Neural cell (in vitro differentiated cells): Measurements from ENCODE around the gene TRIM24. TPM values are rescaled to one million over a fixed set of nuclear protein-coding genes. Genes with fewer than 3 reads are reported as not detected.

Source experiments
- H2AFZ ChIP-seq: fragments of 200-600, 300-800 bp; sonication (generic), shearing (Covaris generic); 2 replicates; pipeline ENCODE4 v1.6.0; 2014; ENCODE audit warnings: low read depth, mild to moderate bottlenecking, antibody characterized with exemption, low read length, moderate library complexity
- H3F3A ChIP-seq: fragments of 200-600 bp; shearing (Covaris generic); 2 replicates; pipeline ENCODE4 v1.6.1; 2016; ENCODE audit warnings: mild to moderate bottlenecking, moderate library complexity, mixed read lengths, antibody characterized with exemption, low read length; ENCODE audit not compliant: insufficient read depth, poor library complexity, severe bottlenecking
- H3K27ac ChIP-seq: fragments of 200-600, 300-800 bp; sonication (generic), shearing (Covaris generic); 2 replicates; pipeline ENCODE4 v1.5.1; 2014; ENCODE audit warnings: mild to moderate bottlenecking, low read length, moderate library complexity
- H3K27me3 ChIP-seq: fragments of 300-800, 200-600 bp; sonication (generic), shearing (Covaris generic); 2 replicates; pipeline ENCODE4 v1.6.0; 2014; ENCODE audit warnings: mild to moderate bottlenecking, low read depth, low read length, moderate library complexity; ENCODE audit not compliant: insufficient read depth
- H3K36me3 ChIP-seq: fragments of 300-800, 200-600 bp; sonication (generic), shearing (Covaris generic); 2 replicates; pipeline ENCODE4 v1.5.1; 2014; ENCODE audit warnings: mild to moderate bottlenecking, antibody characterized with exemption, low read length, moderate library complexity; ENCODE audit not compliant: insufficient read depth
- H3K4me2 ChIP-seq: fragments of 300-800, 200-600 bp; sonication (generic), shearing (Covaris generic); 2 replicates; pipeline ENCODE4 v1.6.0; 2014; ENCODE audit warnings: mild to moderate bottlenecking, low read length
- H3K4me3 ChIP-seq: fragments of 300-800, 200-600 bp; sonication (generic), shearing (Covaris generic); 2 replicates; pipeline ENCODE4 v1.5.1; 2014; ENCODE audit warnings: mild to moderate bottlenecking, low read length, moderate library complexity
- H3K79me2 ChIP-seq: fragments of 200-600 bp; shearing (Covaris generic); replicated peaks from 2 replicates; pipeline ENCODE4 v1.6.0; 2014; ENCODE audit warnings: mild to moderate bottlenecking, low read length, moderate library complexity; ENCODE audit not compliant: insufficient read depth
- H3K9ac ChIP-seq: fragments of 300-800, 200-600 bp; sonication (generic), shearing (Covaris generic); 2 replicates; pipeline ENCODE4 v1.6.1; 2016; ENCODE audit warnings: mild to moderate bottlenecking, low read length, mixed read lengths
- H3K9me2 ChIP-seq: fragments of 200-600 bp; shearing (Covaris generic); 2 replicates; pipeline ENCODE4 v1.6.1; 2016; ENCODE audit warnings: mild to moderate bottlenecking, low read length, mixed read lengths; ENCODE audit not compliant: insufficient read depth
- H3K9me3 ChIP-seq: fragments of 200-600, 300-800 bp; sonication (generic), shearing (Covaris generic); 2 replicates; pipeline ENCODE4 v1.6.1; 2016; ENCODE audit warnings: mild to moderate bottlenecking, mixed run types, low read length, moderate library complexity, mixed read lengths
- H4K20me1 ChIP-seq: fragments of 200-600 bp; shearing (Covaris generic); 2 replicates; pipeline ENCODE4 v1.6.1; 2016; ENCODE audit warnings: mild to moderate bottlenecking, mixed run types; ENCODE audit not compliant: insufficient read depth
- EP300 ChIP-seq: fragments of 450-650 bp; conservative IDR thresholded peaks from 2 replicates; pipeline ENCODE4 v1.6.1; 2014; ENCODE audit warnings: antibody characterized with exemption, mild to moderate bottlenecking, moderate library complexity; ENCODE audit not compliant: poor library complexity, severe bottlenecking
- EZH2 ChIP-seq: fragments of 200-600, 300-800 bp; shearing (Covaris generic), sonication (generic); IDR thresholded peaks from 2 replicates; pipeline ENCODE4 v1.6.1; 2014; ENCODE audit warnings: antibody characterized with exemption, low read length, borderline replicate concordance, mild to moderate bottlenecking; ENCODE audit not compliant: insufficient read depth, poor library complexity, severe bottlenecking
- MXI1 ChIP-seq: fragments of 450-650 bp; conservative IDR thresholded peaks from 2 replicates; pipeline ENCODE4 v1.6.1; 2014; ENCODE audit warnings: antibody characterized with exemption, mild to moderate bottlenecking; ENCODE audit not compliant: poor library complexity, severe bottlenecking
- POLR2AphosphoS5 ChIP-seq: IDR thresholded peaks from 2 replicates; pipeline ENCODE4 v1.6.1; 2012
- RAD21 ChIP-seq: fragments of 450-650 bp; conservative IDR thresholded peaks from 2 replicates; pipeline ENCODE4 v1.6.1; 2014; ENCODE audit warnings: antibody characterized with exemption, mild to moderate bottlenecking, moderate library complexity
- SMC3 ChIP-seq: fragments of 450-650 bp; conservative IDR thresholded peaks from 2 replicates; pipeline ENCODE4 v1.6.1; 2014; ENCODE audit warnings: antibody characterized with exemption, mild to moderate bottlenecking, moderate library complexity; ENCODE audit not compliant: poor library complexity
- TAF1 ChIP-seq: IDR thresholded peaks from 2 replicates; pipeline ENCODE4 v1.6.1; 2012; ENCODE audit warnings: low read depth
- polyA plus RNA-seq: library from polyadenylated mRNA; depleted of rRNA; stranded (reverse); fragments of >200 nt; gene quantifications from 2 replicates; pipeline ENCODE4 v1.2.3, GENCODE V29; 2014
- TF ChIP-seq, protein P1 (sequence below): IDR thresholded peaks from 2 replicates; pipeline ENCODE4 v1.6.1; 2012; ENCODE audit warnings: borderline replicate concordance
- TF ChIP-seq, protein P2 (sequence below): fragments of 450-650 bp; IDR thresholded peaks from 2 replicates; pipeline ENCODE4 v1.5.1; 2014; ENCODE audit warnings: antibody characterized with exemption, mild to moderate bottlenecking, moderate library complexity; ENCODE audit not compliant: poor library complexity, severe bottlenecking

The TRIM24 gene
- polyA plus RNA-seq, 1 donor from 2014 or later: 47.1 TPM

DNA sequence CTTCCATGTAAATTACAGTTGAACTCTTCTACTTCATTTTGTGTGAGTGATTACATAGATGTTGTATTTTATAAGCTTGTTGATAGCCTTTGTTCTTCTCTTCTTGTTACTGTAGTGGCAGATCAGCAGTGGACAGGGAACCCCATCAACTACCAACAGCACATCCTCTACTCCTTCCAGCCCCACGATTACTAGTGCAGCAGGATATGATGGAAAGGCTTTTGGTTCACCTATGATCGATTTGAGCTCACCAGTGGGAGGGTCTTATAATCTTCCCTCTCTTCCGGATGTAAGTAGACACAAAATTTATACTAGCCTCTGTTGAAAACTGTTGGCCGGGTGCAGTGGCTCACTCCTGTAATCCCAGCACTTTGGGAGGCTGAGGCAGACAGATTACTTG lies 110.7 kb downstream of the TRIM24 start:
- Histone ChIP-seq H3K9ac (no peak overlapping the region), H3K36me3 (peaks cover 23% of the 10 kb centered on the region), H3F3A (no peaks in the 10 kb centered on the region), H3K4me2 (no peak overlapping the region), H3K79me2 (peaks cover 4% of the 10 kb centered on the region), H3K9me3 (no peaks in the 10 kb centered on the region), H3K27me3 (no peaks in the 10 kb centered on the region), H4K20me1 (no peaks in the 10 kb centered on the region), H3K4me3 (no peak overlapping the region), H3K27ac (no peak overlapping the region), H3K9me2 (no peaks in the 10 kb centered on the region), H2AFZ (no peak overlapping the region)
- TF ChIP-seq, protein P1, sequence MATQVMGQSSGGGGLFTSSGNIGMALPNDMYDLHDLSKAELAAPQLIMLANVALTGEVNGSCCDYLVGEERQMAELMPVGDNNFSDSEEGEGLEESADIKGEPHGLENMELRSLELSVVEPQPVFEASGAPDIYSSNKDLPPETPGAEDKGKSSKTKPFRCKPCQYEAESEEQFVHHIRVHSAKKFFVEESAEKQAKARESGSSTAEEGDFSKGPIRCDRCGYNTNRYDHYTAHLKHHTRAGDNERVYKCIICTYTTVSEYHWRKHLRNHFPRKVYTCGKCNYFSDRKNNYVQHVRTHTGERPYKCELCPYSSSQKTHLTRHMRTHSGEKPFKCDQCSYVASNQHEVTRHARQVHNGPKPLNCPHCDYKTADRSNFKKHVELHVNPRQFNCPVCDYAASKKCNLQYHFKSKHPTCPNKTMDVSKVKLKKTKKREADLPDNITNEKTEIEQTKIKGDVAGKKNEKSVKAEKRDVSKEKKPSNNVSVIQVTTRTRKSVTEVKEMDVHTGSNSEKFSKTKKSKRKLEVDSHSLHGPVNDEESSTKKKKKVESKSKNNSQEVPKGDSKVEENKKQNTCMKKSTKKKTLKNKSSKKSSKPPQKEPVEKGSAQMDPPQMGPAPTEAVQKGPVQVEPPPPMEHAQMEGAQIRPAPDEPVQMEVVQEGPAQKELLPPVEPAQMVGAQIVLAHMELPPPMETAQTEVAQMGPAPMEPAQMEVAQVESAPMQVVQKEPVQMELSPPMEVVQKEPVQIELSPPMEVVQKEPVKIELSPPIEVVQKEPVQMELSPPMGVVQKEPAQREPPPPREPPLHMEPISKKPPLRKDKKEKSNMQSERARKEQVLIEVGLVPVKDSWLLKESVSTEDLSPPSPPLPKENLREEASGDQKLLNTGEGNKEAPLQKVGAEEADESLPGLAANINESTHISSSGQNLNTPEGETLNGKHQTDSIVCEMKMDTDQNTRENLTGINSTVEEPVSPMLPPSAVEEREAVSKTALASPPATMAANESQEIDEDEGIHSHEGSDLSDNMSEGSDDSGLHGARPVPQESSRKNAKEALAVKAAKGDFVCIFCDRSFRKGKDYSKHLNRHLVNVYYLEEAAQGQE: no peak
- no peak for TF ChIP-seq EP300
- no peak for TF ChIP-seq POLR2AphosphoS5
- TF ChIP-seq RAD21: no peak
- no peak for TF ChIP-seq MXI1
- TF ChIP-seq TAF1: no peak
- TF ChIP-seq EZH2: no peak
- TF ChIP-seq, protein P2, sequence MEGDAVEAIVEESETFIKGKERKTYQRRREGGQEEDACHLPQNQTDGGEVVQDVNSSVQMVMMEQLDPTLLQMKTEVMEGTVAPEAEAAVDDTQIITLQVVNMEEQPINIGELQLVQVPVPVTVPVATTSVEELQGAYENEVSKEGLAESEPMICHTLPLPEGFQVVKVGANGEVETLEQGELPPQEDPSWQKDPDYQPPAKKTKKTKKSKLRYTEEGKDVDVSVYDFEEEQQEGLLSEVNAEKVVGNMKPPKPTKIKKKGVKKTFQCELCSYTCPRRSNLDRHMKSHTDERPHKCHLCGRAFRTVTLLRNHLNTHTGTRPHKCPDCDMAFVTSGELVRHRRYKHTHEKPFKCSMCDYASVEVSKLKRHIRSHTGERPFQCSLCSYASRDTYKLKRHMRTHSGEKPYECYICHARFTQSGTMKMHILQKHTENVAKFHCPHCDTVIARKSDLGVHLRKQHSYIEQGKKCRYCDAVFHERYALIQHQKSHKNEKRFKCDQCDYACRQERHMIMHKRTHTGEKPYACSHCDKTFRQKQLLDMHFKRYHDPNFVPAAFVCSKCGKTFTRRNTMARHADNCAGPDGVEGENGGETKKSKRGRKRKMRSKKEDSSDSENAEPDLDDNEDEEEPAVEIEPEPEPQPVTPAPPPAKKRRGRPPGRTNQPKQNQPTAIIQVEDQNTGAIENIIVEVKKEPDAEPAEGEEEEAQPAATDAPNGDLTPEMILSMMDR: no peak
- TF ChIP-seq SMC3: no peak

DNA sequence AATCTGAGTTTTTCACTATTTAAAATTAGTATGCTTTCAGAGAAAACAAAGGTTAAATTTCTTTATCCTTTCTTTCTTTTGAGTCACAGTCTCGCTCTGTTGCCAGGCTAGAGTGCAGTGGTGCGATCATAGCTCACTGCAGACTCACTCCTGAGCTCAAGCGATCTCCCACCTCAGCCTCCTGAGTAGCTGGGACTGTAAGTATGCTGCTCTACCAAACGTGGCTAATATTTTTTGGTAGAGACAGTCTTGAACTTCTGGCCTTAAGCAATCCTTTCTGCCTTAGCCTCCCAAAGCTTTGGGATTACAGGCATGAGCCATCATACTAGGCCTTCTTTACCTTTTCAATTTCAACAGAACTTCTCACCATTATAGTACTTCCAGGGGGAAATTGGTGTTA lies 113.7 kb downstream of the TRIM24 start:
- Histone ChIP-seq H3K9me2 (no peaks in the 10 kb centered on the region), H3F3A (no peaks in the 10 kb centered on the region), H2AFZ (no peak overlapping the region), H3K4me2 (no peak overlapping the region), H3K4me3 (no peak overlapping the region), H3K27ac (no peak overlapping the region), H4K20me1 (no peaks in the 10 kb centered on the region), H3K36me3 (peaks cover 25% of the 10 kb centered on the region), H3K27me3 (no peaks in the 10 kb centered on the region), H3K9me3 (no peaks in the 10 kb centered on the region), H3K79me2 (peaks cover 4% of the 10 kb centered on the region), H3K9ac (no peak overlapping the region)
- TF ChIP-seq EP300 (no peak), TAF1 (no peak), SMC3 (no peak), RAD21 (no peak), EZH2 (no peak), MXI1 (no peak)
- TF ChIP-seq, protein P1: no peak
- TF ChIP-seq, protein P2: no peak
